Activated naive CD8-positive, alpha-beta T cell (primary cell): ENCODE measurements around the gene PSMA7.
"Not testable (repeated sequence)": the region's sequence is repeated elsewhere in the genome, so short reads cannot be mapped to it uniquely, and the experiment has no call there.

Experiments
- H3K27ac Mint-ChIP-seq: one replicate; pipeline ENCODE4 v1.8.0; 2021; ENCODE audit warnings: mixed read lengths
- H3K27me3 Mint-ChIP-seq: one replicate; pipeline ENCODE4 v1.8.0; 2021; ENCODE audit warnings: mixed read lengths
- H3K36me3 Mint-ChIP-seq: one replicate; pipeline ENCODE4 v1.8.0; 2021; ENCODE audit warnings: mixed read lengths
- H3K4me1 Mint-ChIP-seq: one replicate; pipeline ENCODE4 v1.8.0; 2021; ENCODE audit warnings: low read depth, mixed read lengths
- H3K4me3 Mint-ChIP-seq: one replicate; pipeline ENCODE4 v1.8.0; 2021; ENCODE audit warnings: mild to moderate bottlenecking, mixed read lengths
- H3K9me3 Mint-ChIP-seq: one replicate; pipeline ENCODE4 v1.8.0; 2021; ENCODE audit warnings: low read depth, mixed read lengths

Gene PSMA7

GRCh38 chr20:62149532-62150309 lies 6.5 kb upstream of the PSMA7 start:
- peaks cover 33% of the 10 kb centered on the region for H3K4me1 Mint-ChIP-seq
- H3K9me3 Mint-ChIP-seq: peaks cover 3% of the 10 kb centered on the region
- H3K27me3 Mint-ChIP-seq: no peaks in the 10 kb centered on the region
- H3K27ac Mint-ChIP-seq: no peak overlapping the region
- no peak overlapping the region for H3K4me3 Mint-ChIP-seq
- H3K36me3 Mint-ChIP-seq: peaks cover 12% of the 10 kb centered on the region

DNA sequence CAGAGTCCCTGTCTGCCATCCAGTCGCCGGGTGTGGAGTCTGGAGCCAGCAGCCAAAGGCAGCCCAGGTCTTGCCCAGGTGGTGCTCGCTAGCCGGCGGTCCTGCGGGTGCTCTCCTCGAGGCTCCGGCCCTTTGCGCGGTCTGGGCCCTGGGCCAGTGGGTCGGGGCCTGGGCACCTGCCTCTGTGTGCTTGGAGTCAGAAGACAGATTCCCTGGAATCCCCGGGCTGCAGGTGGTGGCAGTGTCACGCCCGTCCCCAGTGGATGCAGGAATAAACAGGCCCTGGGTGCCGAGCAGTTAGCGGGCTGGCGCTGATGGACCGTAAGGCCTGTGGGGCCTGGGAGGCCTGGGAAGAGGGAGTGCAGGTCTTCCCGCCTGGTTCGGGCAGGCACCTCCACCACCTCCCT lies 5.7 kb upstream of the PSMA7 start:
- no peak overlapping the region for H3K27ac Mint-ChIP-seq
- peaks cover 10% of the 10 kb centered on the region for H3K36me3 Mint-ChIP-seq
- no peaks in the 10 kb centered on the region for H3K27me3 Mint-ChIP-seq
- no peak overlapping the region for H3K4me3 Mint-ChIP-seq
- H3K4me1 Mint-ChIP-seq: peaks cover 37% of the 10 kb centered on the region
- peaks cover 3% of the 10 kb centered on the region for H3K9me3 Mint-ChIP-seq

DNA sequence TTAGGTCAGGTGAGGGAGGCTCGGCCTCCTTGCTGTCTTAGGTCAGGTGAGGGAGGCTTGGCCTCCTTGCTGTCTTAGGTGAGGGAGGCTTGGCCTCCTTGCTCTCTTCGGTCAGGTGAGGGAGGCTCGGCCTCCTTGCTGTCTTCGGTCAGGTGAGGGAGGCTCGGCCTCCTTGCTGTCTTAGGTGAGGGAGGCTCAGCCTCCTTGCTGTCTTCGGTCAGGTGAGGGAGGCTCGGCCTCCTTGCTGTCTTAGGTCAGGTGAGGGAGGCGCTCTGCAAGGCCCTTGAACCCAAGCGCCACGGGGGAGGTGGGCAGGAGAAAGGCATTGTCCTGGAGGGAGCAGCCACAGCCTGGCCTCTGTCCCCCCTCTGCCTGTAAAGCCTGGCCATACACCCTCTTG lies 5.2 kb upstream of the PSMA7 start:
- H3K4me1 Mint-ChIP-seq: peaks cover 37% of the 10 kb centered on the region
- H3K9me3 Mint-ChIP-seq, H3K27ac Mint-ChIP-seq, H3K27me3 Mint-ChIP-seq, H3K4me3 Mint-ChIP-seq, H3K36me3 Mint-ChIP-seq: not testable (repeated sequence)

DNA sequence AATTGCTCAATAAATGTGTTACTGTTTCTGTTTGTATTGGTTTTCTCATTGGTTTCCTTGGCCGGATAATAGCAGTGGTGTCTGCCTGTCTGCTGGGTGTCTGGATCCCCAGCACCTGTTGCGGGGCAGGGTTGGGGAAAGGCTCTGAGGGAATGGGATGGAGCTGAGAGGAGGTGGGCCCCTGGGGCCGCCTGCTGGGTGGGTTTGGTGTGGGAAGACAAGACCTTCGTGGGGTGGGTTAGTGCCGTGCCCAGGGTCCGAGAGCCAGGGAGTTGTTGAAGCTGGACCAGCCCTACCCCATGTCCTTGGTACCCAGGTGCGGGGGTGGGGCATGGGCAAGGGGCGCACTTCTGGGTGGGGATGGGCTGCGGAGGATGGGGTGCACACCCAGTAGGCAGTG lies 4.3 kb upstream of the PSMA7 start:
- Mint-ChIP-seq H3K27ac (no peak overlapping the region), H3K9me3 (no peaks in the 10 kb centered on the region), H3K27me3 (no peaks in the 10 kb centered on the region), H3K4me1 (peaks cover 37% of the 10 kb centered on the region), H3K36me3 (peaks cover 2% of the 10 kb centered on the region), H3K4me3 (no peak overlapping the region)

DNA sequence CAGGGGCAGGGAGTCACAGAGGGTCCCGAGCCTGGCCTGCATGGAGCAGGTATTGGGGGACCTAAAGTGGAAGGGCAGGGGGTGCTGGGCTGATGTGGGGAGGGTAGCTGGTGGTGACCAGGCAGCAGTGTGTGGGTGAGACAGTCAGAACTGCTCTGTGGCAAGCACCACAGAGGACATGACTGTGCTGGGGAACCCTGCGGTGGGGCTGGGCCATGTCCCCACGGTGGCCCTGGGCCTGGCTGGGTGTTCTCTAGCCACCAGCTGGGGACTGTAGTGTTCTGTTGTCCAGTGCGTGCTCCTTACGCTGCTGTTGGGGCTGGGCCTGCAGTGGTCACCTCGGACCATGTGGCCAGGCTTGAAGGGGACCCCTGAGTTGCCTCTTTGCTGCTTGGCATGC lies 3.9 kb upstream of the PSMA7 start:
- Mint-ChIP-seq H3K4me1 (peaks cover 37% of the 10 kb centered on the region), H3K4me3 (no peak overlapping the region), H3K36me3 (peaks cover 3% of the 10 kb centered on the region), H3K9me3 (no peaks in the 10 kb centered on the region), H3K27me3 (no peaks in the 10 kb centered on the region), H3K27ac (no peak overlapping the region)

DNA sequence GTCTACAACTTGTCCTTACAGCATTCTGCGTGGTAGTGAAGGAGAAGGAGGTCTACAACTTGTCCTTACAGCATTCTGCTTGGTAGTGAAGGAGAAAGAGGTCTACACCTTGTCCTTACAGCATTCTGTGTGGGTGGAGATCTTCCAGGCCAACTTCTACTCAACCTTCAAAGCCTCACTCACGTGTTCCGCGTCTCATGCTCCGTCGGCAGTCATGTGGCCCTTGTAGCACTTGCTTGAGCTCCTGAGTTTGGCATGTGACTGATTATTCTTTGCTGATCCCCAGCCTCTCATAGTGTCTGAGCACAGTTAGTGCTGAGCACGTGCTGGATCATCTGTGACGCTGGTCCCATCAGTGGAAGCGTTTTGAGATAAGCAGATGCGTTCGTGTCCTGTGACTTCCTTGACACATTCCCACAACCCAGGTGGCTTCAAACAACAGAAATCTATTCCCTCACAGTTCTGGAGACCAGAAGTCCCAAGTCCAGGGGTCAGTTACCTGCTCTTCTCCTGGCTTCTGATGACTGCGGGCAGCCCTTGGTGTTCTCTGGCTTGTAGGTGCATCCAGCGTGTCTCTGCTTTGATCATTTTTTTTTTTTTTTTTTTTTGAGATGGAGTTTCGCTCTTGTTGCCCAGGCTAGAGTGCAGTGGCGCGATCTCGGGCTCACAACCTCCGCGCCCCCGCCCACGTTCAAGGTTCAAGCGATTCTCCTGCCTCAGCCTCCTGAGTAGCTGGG lies 3.0 kb upstream of the PSMA7 start:
- Mint-ChIP-seq H3K27ac (no peak overlapping the region), H3K4me1 (peaks cover 46% of the 10 kb centered on the region), H3K4me3 (peak overlapping the region; percentile 90), H3K27me3 (no peaks in the 10 kb centered on the region), H3K36me3 (peaks cover 5% of the 10 kb centered on the region), H3K9me3 (no peaks in the 10 kb centered on the region)

DNA sequence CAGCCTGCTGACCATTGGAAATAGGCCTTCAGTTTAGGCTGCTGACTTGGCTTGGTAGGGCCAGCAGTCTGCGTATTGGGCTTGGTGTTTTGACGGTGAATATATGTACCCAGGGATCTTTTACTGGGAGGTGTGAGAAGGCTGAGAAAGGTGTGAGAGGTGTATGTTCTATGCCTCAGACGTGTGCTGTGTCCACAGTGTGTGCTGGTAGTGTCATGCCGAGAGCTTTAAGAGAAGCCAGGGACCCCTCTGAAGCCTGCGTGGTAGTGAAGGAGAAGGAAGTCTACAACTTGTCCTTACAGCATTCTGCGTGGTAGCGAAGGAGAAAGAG lies 2.5 kb upstream of the PSMA7 start:
- no peaks in the 10 kb centered on the region for H3K27me3 Mint-ChIP-seq
- H3K36me3 Mint-ChIP-seq: peaks cover 7% of the 10 kb centered on the region
- peak overlapping the region; percentile 17 for H3K27ac Mint-ChIP-seq
- peaks cover 50% of the 10 kb centered on the region for H3K4me1 Mint-ChIP-seq
- H3K4me3 Mint-ChIP-seq: peak overlapping the region; percentile 90
- no peaks in the 10 kb centered on the region for H3K9me3 Mint-ChIP-seq

- peaks cover 47% of the 10 kb centered on the region for H3K4me1 Mint-ChIP-seq
These were observed 997 bp upstream of the PSMA7 start for GRCh38 chr20:62143957-62144825.

GRCh38 chr20:62142252-62143080 lies 728 bp downstream of the PSMA7 start:
- H3K4me1 Mint-ChIP-seq: peaks cover 52% of the 10 kb centered on the region
- no peaks in the 10 kb centered on the region for H3K27me3 Mint-ChIP-seq
- H3K36me3 Mint-ChIP-seq: peaks cover 8% of the 10 kb centered on the region
- peak overlapping the region; percentile 95 for H3K27ac Mint-ChIP-seq
- no peaks in the 10 kb centered on the region for H3K9me3 Mint-ChIP-seq
- H3K4me3 Mint-ChIP-seq: peak overlapping the region; percentile 96

More at GRCh38 chr20:62143957-62144825, 997 bp upstream of the PSMA7 start:
- no peaks in the 10 kb centered on the region for H3K9me3 Mint-ChIP-seq
- H3K27ac Mint-ChIP-seq: peak overlapping the region; percentile 73
- no peaks in the 10 kb centered on the region for H3K27me3 Mint-ChIP-seq
- H3K36me3 Mint-ChIP-seq: peaks cover 6% of the 10 kb centered on the region
- peak overlapping the region; percentile 90 for H3K4me3 Mint-ChIP-seq

DNA sequence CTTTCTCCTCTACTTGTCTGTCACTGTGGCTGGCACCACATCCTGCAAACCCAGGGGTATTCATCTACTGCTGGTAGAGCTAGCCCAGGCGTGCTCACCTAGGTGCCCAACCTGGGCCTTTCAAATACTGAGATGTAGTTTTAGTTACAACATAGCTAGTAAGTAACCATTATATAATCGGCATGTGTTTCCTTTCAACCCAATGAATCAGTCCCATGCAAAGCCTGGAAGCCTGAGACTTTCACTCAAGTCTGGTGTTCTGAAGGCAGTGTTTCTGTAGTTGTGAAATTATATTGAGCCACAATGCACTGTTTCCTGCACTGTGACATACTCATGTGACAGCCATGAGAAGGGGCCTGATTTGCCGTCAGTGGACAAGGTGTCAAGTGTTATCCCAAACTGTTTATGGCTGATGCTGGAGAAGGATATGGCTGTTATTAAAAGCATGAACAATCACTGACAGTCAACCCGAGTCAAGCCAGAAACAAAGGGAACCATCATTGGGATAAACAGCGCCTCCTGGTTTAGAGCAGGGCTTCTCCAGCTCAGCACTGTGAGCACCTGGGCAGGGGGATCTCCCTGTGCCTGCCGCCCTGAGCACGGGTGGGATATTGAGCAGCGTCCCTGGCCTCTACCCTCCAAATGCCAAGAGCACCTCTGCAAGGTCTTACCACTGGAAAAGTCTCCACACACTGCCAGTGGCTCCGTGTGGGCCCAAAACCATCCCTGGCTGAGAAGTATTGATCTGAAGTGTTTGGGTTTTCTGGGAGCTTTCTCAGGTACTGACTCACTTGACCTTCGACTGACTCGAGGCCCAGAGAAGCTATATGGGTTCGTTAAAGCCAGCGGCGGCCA lies 1.6 kb downstream of the PSMA7 start:
- H3K27me3 Mint-ChIP-seq: no peaks in the 10 kb centered on the region
- H3K36me3 Mint-ChIP-seq: peaks cover 8% of the 10 kb centered on the region
- peak overlapping the region; percentile 95 for H3K27ac Mint-ChIP-seq
- H3K4me3 Mint-ChIP-seq: peak overlapping the region; percentile 96
- no peaks in the 10 kb centered on the region for H3K9me3 Mint-ChIP-seq
- H3K4me1 Mint-ChIP-seq: peaks cover 54% of the 10 kb centered on the region

DNA sequence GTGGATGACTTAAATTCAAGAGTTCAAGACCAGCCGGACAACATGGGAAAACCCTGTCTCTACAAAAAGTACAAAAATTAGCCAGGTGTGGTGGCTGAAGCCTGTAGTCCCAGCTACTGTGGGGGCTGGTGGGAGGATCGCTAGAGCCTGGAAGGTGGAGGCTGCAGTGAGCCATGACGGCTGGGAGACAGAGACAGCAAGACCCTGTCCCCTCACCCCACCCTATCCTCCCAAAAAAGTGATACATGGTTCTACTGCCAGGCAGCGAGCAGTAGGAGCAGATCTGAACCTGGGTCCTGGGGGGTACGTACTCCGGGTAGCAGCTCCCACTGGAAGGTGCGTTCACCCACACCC lies 2.2 kb downstream of the PSMA7 start:
- peak overlapping the region; percentile 96 for H3K4me3 Mint-ChIP-seq
- H3K9me3 Mint-ChIP-seq: no peaks in the 10 kb centered on the region
- peaks cover 8% of the 10 kb centered on the region for H3K36me3 Mint-ChIP-seq
- peaks cover 52% of the 10 kb centered on the region for H3K4me1 Mint-ChIP-seq
- no peaks in the 10 kb centered on the region for H3K27me3 Mint-ChIP-seq
- H3K27ac Mint-ChIP-seq: peak overlapping the region; percentile 96

- peaks cover 8% of the 10 kb centered on the region for H3K36me3 Mint-ChIP-seq
- H3K9me3 Mint-ChIP-seq: no peaks in the 10 kb centered on the region
- H3K27ac Mint-ChIP-seq: peak overlapping the region; percentile 61
- no peak overlapping the region for H3K4me3 Mint-ChIP-seq
- H3K27me3 Mint-ChIP-seq: no peaks in the 10 kb centered on the region
- H3K4me1 Mint-ChIP-seq: peaks cover 38% of the 10 kb centered on the region
These were observed 3.6 kb downstream of the PSMA7 start for GRCh38 chr20:62139636-62140035.

- no peaks in the 10 kb centered on the region for H3K27me3 Mint-ChIP-seq
- H3K27ac Mint-ChIP-seq: peak overlapping the region; percentile 61
- H3K36me3 Mint-ChIP-seq: peaks cover 10% of the 10 kb centered on the region
- peaks cover 37% of the 10 kb centered on the region for H3K4me1 Mint-ChIP-seq
- H3K4me3 Mint-ChIP-seq: no peak overlapping the region
- H3K9me3 Mint-ChIP-seq: no peaks in the 10 kb centered on the region
These were observed 4.3 kb downstream of the PSMA7 start for GRCh38 chr20:62138912-62139311.

DNA sequence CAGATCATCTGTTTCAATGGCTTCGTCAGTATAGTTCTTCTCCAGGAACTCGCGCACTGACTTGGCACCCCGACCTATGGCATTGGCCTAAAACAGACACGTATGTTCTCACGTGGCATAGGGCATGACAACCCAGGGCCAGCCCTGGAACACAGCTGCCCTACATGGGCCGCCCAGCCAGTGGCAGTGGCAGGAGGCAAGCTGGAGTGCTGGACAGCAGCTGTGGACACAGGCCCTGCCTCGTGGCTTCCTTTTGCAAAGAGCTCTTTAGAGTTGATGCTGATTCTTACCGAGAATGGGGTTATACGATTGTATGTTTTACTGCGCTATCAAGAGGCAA lies 5.0 kb downstream of the PSMA7 start:
- no peak overlapping the region for H3K4me3 Mint-ChIP-seq
- H3K27me3 Mint-ChIP-seq: no peaks in the 10 kb centered on the region
- H3K36me3 Mint-ChIP-seq: peaks cover 10% of the 10 kb centered on the region
- peaks cover 39% of the 10 kb centered on the region for H3K4me1 Mint-ChIP-seq
- peak overlapping the region; percentile 42 for H3K27ac Mint-ChIP-seq
- no peaks in the 10 kb centered on the region for H3K9me3 Mint-ChIP-seq
